HepG2 (cell line): ENCODE measurements around the gene SDCCAG8. TPM values are rescaled to one million over a fixed set of nuclear protein-coding genes. Genes with fewer than 3 reads are reported as not detected.

Experiments used
- AKNA ChIP-seq: sonication (generic); formaldehyde crosslinking; IDR thresholded peaks from 2 replicates; pipeline ENCODE4 v1.4.0; 2020; ENCODE audit warnings: missing genetic modification reagents, borderline replicate concordance
- CAMTA2 ChIP-seq: sonication (generic); formaldehyde crosslinking; IDR thresholded peaks from 2 replicates; pipeline ENCODE4 v1.4.0; 2020; ENCODE audit warnings: mild to moderate bottlenecking, missing genetic modification reagents, borderline replicate concordance
- CCAR2 ChIP-seq: fragments of 200-400 bp; formaldehyde crosslinking; optimal IDR thresholded peaks from 2 replicates; pipeline ENCODE3; 2018; ENCODE audit warnings: low read depth, mild to moderate bottlenecking, low read length, moderate library complexity
- E2F2 ChIP-seq: sonication (generic); formaldehyde crosslinking; IDR thresholded peaks from 2 replicates; pipeline ENCODE4 v1.4.0; 2020; ENCODE audit warnings: missing genetic modification reagents, borderline replicate concordance
- ELF1 ChIP-seq: sonication (generic); formaldehyde crosslinking; IDR thresholded peaks from 2 replicates; pipeline ENCODE4 v1.4.0; 2020; ENCODE audit warnings: missing genetic modification reagents
- FOXA3 ChIP-seq: IDR thresholded peaks from 2 replicates; pipeline ENCODE4 v1.6.1; 2016; ENCODE audit warnings: missing genetic modification reagents, missing compliant biosample characterization
- FOXO1 ChIP-seq: sonication (generic); formaldehyde crosslinking; IDR thresholded peaks from 2 replicates; pipeline ENCODE4 v1.4.0; 2020; ENCODE audit warnings: missing genetic modification reagents
- NPAS2 ChIP-seq: sonication (generic); formaldehyde crosslinking; IDR thresholded peaks from 2 replicates; pipeline ENCODE4 v1.8.0; 2022; ENCODE audit warnings: mild to moderate bottlenecking, missing genetic modification reagents, borderline replicate concordance
- POLR2AphosphoS5 ChIP-seq: IDR thresholded peaks from 2 replicates; pipeline ENCODE4 v1.6.1; 2012; ENCODE audit warnings: low read depth, low read length
- RORA ChIP-seq: sonication (generic); formaldehyde crosslinking; IDR thresholded peaks from 2 replicates; pipeline ENCODE4 v1.5.0; 2020; ENCODE audit warnings: mild to moderate bottlenecking, missing genetic modification reagents, moderate library complexity
- TEAD3 ChIP-seq: optimal IDR thresholded peaks from 2 replicates; pipeline ENCODE3; 2016; ENCODE audit warnings: borderline replicate concordance
- TRIM22 ChIP-seq: fragments of 450-650 bp; IDR thresholded peaks from 2 replicates; pipeline ENCODE4 v1.6.1; 2017
- ZNF142 ChIP-seq: sonication (generic); formaldehyde crosslinking; IDR thresholded peaks from 2 replicates; pipeline ENCODE4 v1.4.0; 2020; ENCODE audit warnings: missing genetic modification reagents
- ZNF597 ChIP-seq: sonication (generic); formaldehyde crosslinking; IDR thresholded peaks from 2 replicates; pipeline ENCODE4 v1.5.0; 2020; ENCODE audit warnings: missing genetic modification reagents
- ZNF772 ChIP-seq: sonication (generic); formaldehyde crosslinking; IDR thresholded peaks from 2 replicates; pipeline ENCODE4 v1.5.0; 2020; ENCODE audit warnings: mild to moderate bottlenecking, missing genetic modification reagents
- polyA plus RNA-seq, 8 experiments: library from polyadenylated mRNA; depleted of rRNA in 3 of 8; stranded (reverse) in 7 of 8; unstranded in 1 of 8; fragments of >200 nt; fragmentation: Illumina TruSeq in 4 of 8; extraction: Trizol in 4 of 8; gene quantifications; 2 replicates each; pipeline versions ENCODE4 v1.2.1 to v1.2.3, GENCODE V29; 2011 to 2016; ENCODE audit warnings: low read depth in 4 of 8, missing spikeins in 1 of 8, mixed read lengths in 1 of 8; ENCODE audit not compliant: insufficient read depth in 1 of 8
- total RNA-seq, 5 experiments: library from RNA; depleted of rRNA; stranded (reverse); fragments of >200 nt; fragmentation: Illumina TruSeq; extraction: Trizol; gene quantifications; 2 replicates each; pipeline ENCODE4 v1.2.3, GENCODE V29; 2016; ENCODE audit warnings: low read depth in 1 of 5

SDCCAG8 gene
- total and polyA plus RNA-seq, 2 of the 13 experiments (the other 11 are each of a cell fraction or from before 2014, with no cell fraction given): 9.5 to 13.4 TPM

GRCh38 chr1:243505986-243506689, 250.3 kb downstream of the SDCCAG8 start (continued):
- TF ChIP-seq ZNF142 (CRISPR knock-in tag) (no peak), AKNA (CRISPR knock-in tag) (no peak), E2F2 (CRISPR knock-in tag) (no peak), CAMTA2 (CRISPR knock-in tag) (no peak), ELF1 (peak; percentile 91), ZNF772 (CRISPR knock-in tag) (peak; percentile 65; the same call in 1 of the 2 replicates), CCAR2 (no peak), POLR2AphosphoS5 (no peak), TRIM22 (no peak), FOXA3 (CRISPR knock-in tag) (peak; percentile 97), FOXO1 (CRISPR knock-in tag) (peak; percentile 77; the same call in 1 of the 2 replicates), RORA (no peak), TEAD3 (CRISPR knock-in tag) (peak; percentile 99), NPAS2 (CRISPR knock-in tag) (no peak), ZNF597 (CRISPR knock-in tag) (no peak)
